Activated CD4-positive, alpha-beta memory T cell treated with anti-CD3 and anti-CD28 coated beads, Interleukin-2, amount 10 ng/mL, durations not matched to agents 7 days and 5 days (primary cell): ENCODE measurements around the gene KATNB1. TPM values are rescaled to one million over a fixed set of nuclear protein-coding genes. Genes with fewer than 3 reads are reported as not detected.
"Not testable (repeated sequence)": the region's sequence is repeated elsewhere in the genome, so short reads cannot be mapped to it uniquely, and the experiment has no call there.

ENCODE experiments used
- CTCF ChIA-PET: fragments of 350-600 bp; sonication (Branson Sonifier 250); formaldehyde crosslinking; loops from one replicate; lab custom pipeline; 2021; ENCODE audit warnings: antibody characterized with exemption, inconsistent platforms; lab: Charles Lee
- POLR2A ChIA-PET: fragments of 350-600 bp; sonication (Branson Sonifier 250); formaldehyde crosslinking; loops from one replicate; lab custom pipeline; 2021; ENCODE audit warnings: antibody characterized with exemption; lab: Charles Lee
- DNase-seq: peaks from one replicate; pipeline ENCODE4 v3.0.0-alpha.2; 2020
- H3K27ac Mint-ChIP-seq: one replicate; pipeline ENCODE4 v1.8.0; 2021; ENCODE audit warnings: mild to moderate bottlenecking, mixed read lengths
- H3K27me3 Mint-ChIP-seq: one replicate; pipeline ENCODE4 v1.8.0; 2021; ENCODE audit warnings: mixed read lengths
- H3K36me3 Mint-ChIP-seq: one replicate; pipeline ENCODE4 v1.8.0; 2021; ENCODE audit warnings: low read depth, mixed read lengths
- H3K4me1 Mint-ChIP-seq: one replicate; pipeline ENCODE4 v1.8.0; 2021; ENCODE audit warnings: mixed read lengths
- H3K4me3 Mint-ChIP-seq: one replicate; pipeline ENCODE4 v1.8.0; 2021; ENCODE audit warnings: mild to moderate bottlenecking, mixed read lengths
- H3K9me3 Mint-ChIP-seq: one replicate; pipeline ENCODE4 v1.8.0; 2021; ENCODE audit warnings: mixed read lengths
- total RNA-seq, 2 experiments: library from RNA; stranded (reverse); gene quantifications; one replicate each; pipeline ENCODE4 v1.2.3, GENCODE V29; 2021

KATNB1 gene
- total RNA-seq, 2 experiments from 2014 or later, result 33.3 to 33.4 TPM

GRCh38 chr16:57704905-57705852, 30.4 kb upstream of the KATNB1 start:
- Mint-ChIP-seq H3K36me3 (no peaks in the 10 kb centered on the region), H3K4me1 (peaks cover 2% of the 10 kb centered on the region), H3K4me3 (no peak overlapping the region), H3K9me3 (no peaks in the 10 kb centered on the region), H3K27ac (no peak overlapping the region), H3K27me3 (peaks cover 26% of the 10 kb centered on the region)
- ChIA-PET CTCF (no interaction called here), POLR2A (no interaction called here)
- DNase-seq, result no peak

- H3K36me3 Mint-ChIP-seq, result no peaks in the 10 kb centered on the region
- POLR2A ChIA-PET, result interaction anchor here (1.1 kb wide), 1 partner anchor 22 kb away, joined by 4 read pairs; no protein-coding TSS in a partner anchor
- CTCF ChIA-PET, result no interaction called here
- H3K27ac Mint-ChIP-seq, result no peak overlapping the region
- no peak overlapping the region for H3K4me3 Mint-ChIP-seq
- no peak for DNase-seq
- H3K27me3 Mint-ChIP-seq, result peaks cover 40% of the 10 kb centered on the region
- H3K4me1 Mint-ChIP-seq, result peaks cover 2% of the 10 kb centered on the region
- H3K9me3 Mint-ChIP-seq, result no peaks in the 10 kb centered on the region
Measured at GRCh38 chr16:57706717-57707116, 28.9 kb upstream of the KATNB1 start.

GRCh38 chr16:57707331-57707730, 28.2 kb upstream of the KATNB1 start:
- ChIA-PET CTCF (no interaction called here), POLR2A (interaction anchor here (1.1 kb wide), 1 partner anchor 23 kb away, joined by 4 read pairs; no protein-coding TSS in a partner anchor)
- DNase-seq, result no peak
- peaks cover 44% of the 10 kb centered on the region for H3K27me3 Mint-ChIP-seq
- H3K4me1 Mint-ChIP-seq, result peaks cover 2% of the 10 kb centered on the region
- H3K36me3 Mint-ChIP-seq, result no peaks in the 10 kb centered on the region
- H3K4me3 Mint-ChIP-seq, result no peak overlapping the region
- H3K9me3 Mint-ChIP-seq, result no peaks in the 10 kb centered on the region
- H3K27ac Mint-ChIP-seq, result no peak overlapping the region

- peaks cover 4% of the 10 kb centered on the region for H3K4me1 Mint-ChIP-seq
Measured at GRCh38 chr16:57708168-57708567, 27.4 kb upstream of the KATNB1 start.

GRCh38 chr16:57709663-57710062, 25.9 kb upstream of the KATNB1 start:
- Mint-ChIP-seq H3K27me3 (peaks cover 48% of the 10 kb centered on the region), H3K4me1 (peaks cover 2% of the 10 kb centered on the region), H3K36me3 (no peaks in the 10 kb centered on the region), H3K9me3 (no peaks in the 10 kb centered on the region), H3K4me3 (no peak overlapping the region), H3K27ac (no peak overlapping the region)
- ChIA-PET CTCF (no interaction called here), POLR2A (no interaction called here)
- no peak for DNase-seq

More at GRCh38 chr16:57708168-57708567, 27.4 kb upstream of the KATNB1 start:
- H3K4me3 Mint-ChIP-seq, result no peak overlapping the region
- no peak for DNase-seq
- H3K9me3 Mint-ChIP-seq, result no peaks in the 10 kb centered on the region
- ChIA-PET CTCF (interaction anchor here (0.7 kb wide), 1 partner anchor 60 kb away, joined by 4 read pairs; no protein-coding TSS in a partner anchor), POLR2A (no interaction called here)
- H3K36me3 Mint-ChIP-seq, result no peaks in the 10 kb centered on the region
- H3K27me3 Mint-ChIP-seq, result peaks cover 51% of the 10 kb centered on the region
- H3K27ac Mint-ChIP-seq, result no peak overlapping the region

- Mint-ChIP-seq H3K27me3 (peaks cover 54% of the 10 kb centered on the region), H3K36me3 (no peaks in the 10 kb centered on the region), H3K27ac (no peak overlapping the region), H3K4me1 (peaks cover 2% of the 10 kb centered on the region), H3K9me3 (no peaks in the 10 kb centered on the region), H3K4me3 (no peak overlapping the region)
- POLR2A ChIA-PET, result interaction anchor here (0.5 kb wide), 1 partner anchor 1221 kb away, joined by 3 read pairs; no protein-coding TSS in a partner anchor
- CTCF ChIA-PET, result no interaction called here
- no peak for DNase-seq
Measured at GRCh38 chr16:57711346-57711745, 24.2 kb upstream of the KATNB1 start.

GRCh38 chr16:57711993-57712392, 23.6 kb upstream of the KATNB1 start:
- POLR2A ChIA-PET, result no interaction called here
- DNase-seq, result no peak
- H3K36me3 Mint-ChIP-seq, result no peaks in the 10 kb centered on the region
- H3K9me3 Mint-ChIP-seq, result no peaks in the 10 kb centered on the region
- no peak overlapping the region for H3K4me3 Mint-ChIP-seq
- H3K4me1 Mint-ChIP-seq, result peaks cover 2% of the 10 kb centered on the region
- CTCF ChIA-PET, result interaction anchor here (1.4 kb wide), 1 partner anchor 135 kb away, joined by 3 read pairs; no protein-coding TSS in a partner anchor
- H3K27ac Mint-ChIP-seq, result no peak overlapping the region
- H3K27me3 Mint-ChIP-seq, result peaks cover 52% of the 10 kb centered on the region

DNA sequence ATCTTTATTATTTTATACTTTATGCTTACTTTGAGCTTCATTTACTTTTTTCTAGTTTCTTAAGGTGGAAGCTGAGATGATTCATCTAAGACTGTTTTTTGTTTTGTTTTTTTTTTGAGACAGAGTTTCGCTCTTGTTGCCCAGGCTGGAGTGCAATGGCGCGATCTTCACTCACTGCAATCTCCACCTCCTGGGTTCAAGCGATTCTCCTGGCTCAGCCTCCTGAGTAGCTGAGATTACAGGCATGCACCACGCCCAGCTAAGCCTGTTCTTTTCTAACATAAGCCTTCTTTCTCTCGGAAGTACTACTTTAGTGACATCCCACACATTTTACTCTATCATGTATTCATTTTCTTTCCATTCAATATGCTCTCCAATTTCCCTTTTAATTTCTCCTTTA, 23.0 kb upstream of the KATNB1 start:
- POLR2A ChIA-PET, H3K4me3 Mint-ChIP-seq, DNase-seq, H3K9me3 Mint-ChIP-seq, H3K27ac Mint-ChIP-seq, H3K4me1 Mint-ChIP-seq, H3K36me3 Mint-ChIP-seq: not testable (repeated sequence)
- peaks cover 50% of the 10 kb centered on the region for H3K27me3 Mint-ChIP-seq
- CTCF ChIA-PET, result interaction anchor here (1.4 kb wide), 1 partner anchor 136 kb away, joined by 3 read pairs; no protein-coding TSS in a partner anchor

- no peaks in the 10 kb centered on the region for H3K9me3 Mint-ChIP-seq
- H3K4me3 Mint-ChIP-seq, result no peak overlapping the region
- H3K4me1 Mint-ChIP-seq, result peaks cover 2% of the 10 kb centered on the region
- no peak overlapping the region for H3K27ac Mint-ChIP-seq
- CTCF ChIA-PET, result no interaction called here
- POLR2A ChIA-PET, result no interaction called here
- DNase-seq, result no peak
- peaks cover 42% of the 10 kb centered on the region for H3K27me3 Mint-ChIP-seq
- H3K36me3 Mint-ChIP-seq, result no peaks in the 10 kb centered on the region
Measured at GRCh38 chr16:57713596-57713995, 22.0 kb upstream of the KATNB1 start.

DNA sequence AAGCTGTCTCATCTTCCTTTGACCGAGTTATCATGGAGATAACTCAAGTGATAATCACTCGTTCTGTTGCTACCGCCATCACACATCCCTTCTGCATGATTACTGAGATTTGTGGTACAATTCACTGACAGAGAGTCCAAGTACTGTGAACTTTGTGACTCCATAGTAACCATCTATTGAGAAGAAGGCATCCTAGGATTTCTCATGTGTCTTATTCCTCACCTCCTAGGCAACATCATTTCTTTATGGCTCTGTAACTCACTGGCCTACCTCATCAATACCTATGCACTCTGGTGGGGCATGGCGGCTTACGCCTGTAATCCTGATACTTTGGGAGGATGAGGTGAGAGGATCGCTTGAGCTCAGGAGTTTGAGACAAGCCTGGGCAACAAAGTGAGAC, 21.5 kb upstream of the KATNB1 start:
- no peak overlapping the region for H3K4me3 Mint-ChIP-seq
- H3K27me3 Mint-ChIP-seq, result peaks cover 42% of the 10 kb centered on the region
- ChIA-PET POLR2A (no interaction called here), CTCF (no interaction called here)
- H3K36me3 Mint-ChIP-seq, result no peaks in the 10 kb centered on the region
- H3K27ac Mint-ChIP-seq, result no peak overlapping the region
- H3K4me1 Mint-ChIP-seq, result peaks cover 2% of the 10 kb centered on the region
- DNase-seq, result no peak
- H3K9me3 Mint-ChIP-seq, result no peaks in the 10 kb centered on the region

DNA sequence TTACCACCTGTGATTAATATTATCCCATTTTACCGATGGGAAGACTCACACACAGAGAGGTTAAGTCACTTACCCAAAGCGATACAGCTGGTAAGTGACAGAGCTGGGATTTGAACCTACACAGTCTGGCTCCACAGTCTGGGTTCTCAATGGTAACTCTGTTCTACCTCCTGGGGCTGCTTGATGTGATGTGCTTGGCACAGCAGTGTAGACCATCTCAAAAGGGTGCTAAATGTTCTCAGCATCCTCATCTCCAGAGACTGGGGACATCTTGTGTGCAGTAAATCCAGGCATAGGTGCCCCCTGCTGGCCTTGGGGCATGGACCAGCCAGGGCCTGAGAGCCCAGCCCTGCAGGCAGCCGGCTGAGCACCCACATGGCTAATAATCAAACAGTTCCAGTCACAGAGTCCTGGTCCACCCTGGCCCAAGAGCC, 15.4 kb upstream of the KATNB1 start:
- CTCF ChIA-PET, result interaction anchor here (0.7 to 1.0 kb wide), 4 partner anchors 68 to 144 kb away, joined by 3 to 8 read pairs (median 3); no protein-coding TSS in a partner anchor
- POLR2A ChIA-PET, result no interaction called here
- H3K9me3 Mint-ChIP-seq, result no peaks in the 10 kb centered on the region
- no peaks in the 10 kb centered on the region for H3K4me1 Mint-ChIP-seq
- DNase-seq, result peak; percentile 70
- no peak overlapping the region for H3K27ac Mint-ChIP-seq
- no peaks in the 10 kb centered on the region for H3K36me3 Mint-ChIP-seq
- no peak overlapping the region for H3K4me3 Mint-ChIP-seq
- peaks cover 7% of the 10 kb centered on the region for H3K27me3 Mint-ChIP-seq

GRCh38 chr16:57721356-57722209, 14.0 kb upstream of the KATNB1 start:
- no peaks in the 10 kb centered on the region for H3K4me1 Mint-ChIP-seq
- no peaks in the 10 kb centered on the region for H3K27me3 Mint-ChIP-seq
- H3K4me3 Mint-ChIP-seq, result no peak overlapping the region
- H3K9me3 Mint-ChIP-seq, result no peaks in the 10 kb centered on the region
- DNase-seq, result no peak
- no peak overlapping the region for H3K27ac Mint-ChIP-seq
- H3K36me3 Mint-ChIP-seq, result no peaks in the 10 kb centered on the region
- ChIA-PET CTCF (interaction anchor here (0.5 to 1.2 kb wide), 2 partner anchors 145 to 276 kb away, joined by 3 to 4 read pairs; no protein-coding TSS in a partner anchor), POLR2A (interaction anchor here (0.6 kb wide), 1 partner anchor 27 kb away, joined by 4 read pairs; no protein-coding TSS in a partner anchor)

GRCh38 chr16:57722210-57722499, 13.4 kb upstream of the KATNB1 start:
- no peaks in the 10 kb centered on the region for H3K9me3 Mint-ChIP-seq
- H3K4me1 Mint-ChIP-seq, result no peaks in the 10 kb centered on the region
- H3K36me3 Mint-ChIP-seq, result no peaks in the 10 kb centered on the region
- no peak for DNase-seq
- H3K27ac Mint-ChIP-seq, result no peak overlapping the region
- ChIA-PET CTCF (no interaction called here), POLR2A (no interaction called here)
- H3K4me3 Mint-ChIP-seq, result no peak overlapping the region
- no peaks in the 10 kb centered on the region for H3K27me3 Mint-ChIP-seq
